ENCODE measurements around the gene LDLRAD3. TPM values are rescaled to one million over a fixed set of nuclear protein-coding genes. Genes with fewer than 3 reads are reported as not detected.

The LDLRAD3 gene
- total RNA-seq, 1 experiment from 2014 or later: 19.0 TPM

GRCh38 chr11:36103933-36104530 is 160.2 kb downstream of the LDLRAD3 start:
- no peaks in the 10 kb centered on the region for H3K4me1 ChIP-seq (ENCODE audit: control insufficient read depth in 1 of 2, insufficient read depth in 2 of 2, low read length in 2 of 2)
- ATAC-seq: no peak
- no TSS peak for BruUV-seq (replicated peaks)

More at GRCh38 chr11:36103933-36104530, 160.2 kb downstream of the LDLRAD3 start:
- Histone ChIP-seq H3K27me3 (ENCODE audit: insufficient read depth, low read length) (no peaks in the 10 kb centered on the region), H3K79me2 (ENCODE audit: insufficient read depth, low read length) (no peaks in the 10 kb centered on the region), H3K9me3 (ENCODE audit: control insufficient read depth in 1 of 2, insufficient read depth in 1 of 2, low read depth in 1 of 2, low read length in 2 of 2) (no peaks in the 10 kb centered on the region), H4K20me1 (ENCODE audit: insufficient read depth) (no peaks in the 10 kb centered on the region), H3K4me2 (ENCODE audit: low read length) (no peak overlapping the region), H2AFZ (ENCODE audit: low read depth, low read length, poor library complexity, severe bottlenecking) (no peak overlapping the region), H3K9ac (ENCODE audit: low read length) (no peak overlapping the region), H3K36me3 (ENCODE audit: control insufficient read depth in 1 of 2, insufficient read depth in 2 of 2, low read length in 2 of 2) (no peaks in the 10 kb centered on the region), H3K27ac (ENCODE audit: low read depth, low read length) (no peak overlapping the region), H3K4me3 (replicated peaks in 1 of 2; ENCODE audit: low read depth in 1 of 2, low read length in 2 of 2) (no peak overlapping the region), H3K9me2 (ENCODE audit: insufficient read depth) (no peaks in the 10 kb centered on the region)
- CTCF ChIA-PET: no interaction called here
- no peak for DNase-seq (ENCODE audit: low read depth, low spot score)
- TF ChIP-seq CBX3 (IDR thresholded peaks at IDR 0.05; ENCODE audit: low read depth) (no peak), JUND (IDR thresholded peaks at IDR 0.05) (no peak), SIN3A (IDR thresholded peaks at IDR 0.05; ENCODE audit: low read depth) (no peak), RAD21 (IDR thresholded peaks at IDR 0.05; ENCODE audit: low read depth) (no peak), YY1 (IDR thresholded peaks at IDR 0.05; ENCODE audit: extremely low read depth, insufficient replicate concordance, low read depth, low read length) (no peak), ELF1 (IDR thresholded peaks at IDR 0.05; ENCODE audit: borderline replicate concordance, low read depth) (no peak), EGR1 (IDR thresholded peaks at IDR 0.05; ENCODE audit: low read depth) (no peak), SP1 (IDR thresholded peaks at IDR 0.05; ENCODE audit: low read depth) (no peak), CTCF (IDR thresholded peaks at IDR 0.05 in 2 of 3, conservative IDR thresholded peaks at IDR 0.05 in 1 of 3; ENCODE audit: borderline replicate concordance in 1 of 3, insufficient read depth in 1 of 3, low read depth in 2 of 3, low read length in 2 of 3) (no peak), ZFX (IDR thresholded peaks at IDR 0.05) (no peak), EZH2phosphoT487 (IDR thresholded peaks at IDR 0.05; ENCODE audit: borderline replicate concordance) (no peak), FOSL1 (IDR thresholded peaks at IDR 0.05; ENCODE audit: low read depth) (no peak), ATF3 (IDR thresholded peaks at IDR 0.05) (no peak)
- intact Hi-C loops (cut with micrococcal nuclease): no loop called here
- RAD21 ChIA-PET (ENCODE audit: low non-redundant PET in 1 of 2, low total read pairs in 2 of 2, uncharacterized antibody in 2 of 2, unreplicated experiment in 2 of 2): no interaction called here
- POLR2A ChIA-PET: no interaction called here
